ENCODE results near the gene RNASEH2A.

The RNASEH2A gene

GRCh38 chr19:12800466-12800770 is 6.0 kb upstream of the RNASEH2A start:
- H4K91ac ChIP-seq (ENCODE audit: low read depth, low read length): no peak overlapping the region
- WGBS (ENCODE audit: extremely low coverage, insufficient coverage, insufficient read length): no CpG with 5 or more reads among the region's 1 CpG
- H3K4me3 ChIP-seq (ENCODE audit: low read depth, low read length): no peak overlapping the region
- H2BK12ac ChIP-seq (ENCODE audit: low read length): no peak overlapping the region
- H3K4ac ChIP-seq (ENCODE audit: low read depth, low read length): no peak overlapping the region
- no peak overlapping the region for H3K9ac ChIP-seq (ENCODE audit: low read length)
- H3K79me1 ChIP-seq (ENCODE audit: low read length): peaks cover 6% of the 10 kb centered on the region
- H2BK5ac ChIP-seq (ENCODE audit: low read depth, low read length, poor library complexity): no peak overlapping the region
- no peak overlapping the region for H3K14ac ChIP-seq (ENCODE audit: low read length)
- H3K23ac ChIP-seq (ENCODE audit: low read length): no peak overlapping the region
- H2AK5ac ChIP-seq (ENCODE audit: low read length): no peak overlapping the region
- no peak overlapping the region for H4K8ac ChIP-seq (ENCODE audit: low read depth, low read length)
- no peak overlapping the region for H3K27ac ChIP-seq (ENCODE audit: low read depth, low read length)
- no peak for DNase-seq
- H3K4me2 ChIP-seq (ENCODE audit: low read length): peak overlapping the region; percentile 92
- no peak overlapping the region for H2BK120ac ChIP-seq (ENCODE audit: insufficient read depth, low read length, poor library complexity)
- H3K36me3 ChIP-seq (ENCODE audit: control insufficient read depth in 1 of 2, insufficient read depth in 2 of 2, low read length in 2 of 2): peaks cover 17% of the 10 kb centered on the region in 2 experiments
- H3K4me1 ChIP-seq (ENCODE audit: control insufficient read depth in 1 of 2, insufficient read depth in 2 of 2, low read length in 2 of 2): peaks cover 4 to 9% of the 10 kb centered on the region in 2 experiments
- H3K9me3 ChIP-seq (ENCODE audit: insufficient read depth, low read depth, low read length): no peaks in the 10 kb centered on the region
- peaks cover 6% of the 10 kb centered on the region for H3K79me2 ChIP-seq (ENCODE audit: control insufficient read depth, insufficient read depth, low read length, poor library complexity)
- no peak overlapping the region for H4K12ac ChIP-seq (ENCODE audit: low read depth, low read length)
- no peak overlapping the region for H2AFZ ChIP-seq (ENCODE audit: insufficient read depth, low read length, poor library complexity)
- H3K18ac ChIP-seq (ENCODE audit: low read length): no peak overlapping the region
- H3K27me3 ChIP-seq (ENCODE audit: insufficient read depth, low read length): no peaks in the 10 kb centered on the region

GRCh38 chr19:12800923-12801465 is 5.4 kb upstream of the RNASEH2A start:
- peaks cover 4 to 11% of the 10 kb centered on the region in 2 experiments for H3K4me1 ChIP-seq (ENCODE audit: control insufficient read depth in 1 of 2, insufficient read depth in 2 of 2, low read length in 2 of 2)
- no peaks in the 10 kb centered on the region for H3K9me3 ChIP-seq (ENCODE audit: insufficient read depth, low read depth, low read length)
- H3K4me3 ChIP-seq (ENCODE audit: low read depth, low read length): peak overlapping the region; percentile 94
- H4K91ac ChIP-seq (ENCODE audit: low read depth, low read length): peak overlapping the region; percentile 54
- peak overlapping the region; percentile 20 for H3K4ac ChIP-seq (ENCODE audit: low read depth, low read length)
- H3K4me2 ChIP-seq (ENCODE audit: low read length): peak overlapping the region; percentile 92
- H3K9ac ChIP-seq (ENCODE audit: low read length): peak overlapping the region; percentile 87
- peak overlapping the region; percentile 63 for H4K8ac ChIP-seq (ENCODE audit: low read depth, low read length)
- peak overlapping the region; percentile 25 for H3K14ac ChIP-seq (ENCODE audit: low read length)
- H3K79me2 ChIP-seq (ENCODE audit: control insufficient read depth, insufficient read depth, low read length, poor library complexity): peaks cover 6% of the 10 kb centered on the region
- H3K27me3 ChIP-seq (ENCODE audit: insufficient read depth, low read length): no peaks in the 10 kb centered on the region
- H2BK12ac ChIP-seq (ENCODE audit: low read length): no peak overlapping the region
- peak overlapping the region; percentile 13 for H3K18ac ChIP-seq (ENCODE audit: low read length)
- H2BK5ac ChIP-seq (ENCODE audit: low read depth, low read length, poor library complexity): no peak overlapping the region
- H2AFZ ChIP-seq (ENCODE audit: insufficient read depth, low read length, poor library complexity): peak overlapping the region; percentile 19
- no peak overlapping the region for H3K23ac ChIP-seq (ENCODE audit: low read length)
- H3K27ac ChIP-seq (ENCODE audit: low read depth, low read length): no peak overlapping the region
- peak overlapping the region; percentile 3 for H4K12ac ChIP-seq (ENCODE audit: low read depth, low read length)
- peak in 1 of 2 donors; percentile 32 for DNase-seq
- H3K79me1 ChIP-seq (ENCODE audit: low read length): peaks cover 6% of the 10 kb centered on the region
- H2AK5ac ChIP-seq (ENCODE audit: low read length): no peak overlapping the region
- peaks cover 17% of the 10 kb centered on the region in 2 experiments for H3K36me3 ChIP-seq (ENCODE audit: control insufficient read depth in 1 of 2, insufficient read depth in 2 of 2, low read length in 2 of 2)
- no CpG with 5 or more reads among the region's 38 CpGs for WGBS (ENCODE audit: extremely low coverage, insufficient coverage, insufficient read length)
- H2BK120ac ChIP-seq (ENCODE audit: insufficient read depth, low read length, poor library complexity): peak overlapping the region; percentile 0

GRCh38 chr19:12801466-12802266 is 4.7 kb upstream of the RNASEH2A start, which contains the start of the genes PRDX2 and THSD8:
Gene PRDX2 (minus strand): TSS chr19:12801800. CDS start chr19:12801261, 539 bp downstream.
Gene THSD8 (plus strand): TSS chr19:12802069. CDS start chr19:12802072, 3 bp downstream.
- no peaks in the 10 kb centered on the region for H3K9me3 ChIP-seq (ENCODE audit: insufficient read depth, low read depth, low read length)
- peak within 1 kb of the TSS; percentile 92 for H3K4me2 ChIP-seq (ENCODE audit: low read length)
- H3K4me1 ChIP-seq (ENCODE audit: control insufficient read depth in 1 of 2, insufficient read depth in 2 of 2, low read length in 2 of 2): peaks cover 6 to 15% of the 10 kb centered on the region in 2 experiments
- peak within 1 kb of the TSS; percentile 94 for H3K4me3 ChIP-seq (ENCODE audit: low read depth, low read length)
- no peak within 1 kb of the TSS for H2AK5ac ChIP-seq (ENCODE audit: low read length)
- H4K91ac ChIP-seq (ENCODE audit: low read depth, low read length): peak within 1 kb of the TSS; percentile 54
- no peak within 1 kb of the TSS for H2BK5ac ChIP-seq (ENCODE audit: low read depth, low read length, poor library complexity)
- H3K27me3 ChIP-seq (ENCODE audit: insufficient read depth, low read length): no peaks in the 10 kb centered on the region
- H3K27ac ChIP-seq (ENCODE audit: low read depth, low read length): no peak within 1 kb of the TSS
- H3K36me3 ChIP-seq (ENCODE audit: control insufficient read depth in 1 of 2, insufficient read depth in 2 of 2, low read length in 2 of 2): peaks cover 17% of the 10 kb centered on the region in 2 experiments
- H3K18ac ChIP-seq (ENCODE audit: low read length): peak within 1 kb of the TSS; percentile 13
- H3K79me1 ChIP-seq (ENCODE audit: low read length): peaks cover 11% of the 10 kb centered on the region
- H3K23ac ChIP-seq (ENCODE audit: low read length): no peak within 1 kb of the TSS
- H3K4ac ChIP-seq (ENCODE audit: low read depth, low read length): peak within 1 kb of the TSS; percentile 20
- peak within 1 kb of the TSS; percentile 25 for H3K14ac ChIP-seq (ENCODE audit: low read length)
- H2BK12ac ChIP-seq (ENCODE audit: low read length): no peak within 1 kb of the TSS
- WGBS (ENCODE audit: extremely low coverage, insufficient coverage, insufficient read length): no CpG with 5 or more reads among the region's 78 CpGs
- H4K12ac ChIP-seq (ENCODE audit: low read depth, low read length): peak within 1 kb of the TSS; percentile 3
- H3K79me2 ChIP-seq (ENCODE audit: control insufficient read depth, insufficient read depth, low read length, poor library complexity): peaks cover 8% of the 10 kb centered on the region
- H3K9ac ChIP-seq (ENCODE audit: low read length): peak within 1 kb of the TSS; percentile 87
- H4K8ac ChIP-seq (ENCODE audit: low read depth, low read length): peak within 1 kb of the TSS; percentile 63
- DNase-seq: peak in 1 of 2 donors; percentile 84
- peak within 1 kb of the TSS; percentile 88 for H2AFZ ChIP-seq (ENCODE audit: insufficient read depth, low read length, poor library complexity)
- peak within 1 kb of the TSS; percentile 0 for H2BK120ac ChIP-seq (ENCODE audit: insufficient read depth, low read length, poor library complexity)

- Histone ChIP-seq H3K4ac (ENCODE audit: low read depth, low read length) (no peak overlapping the region), H3K4me1 (ENCODE audit: control insufficient read depth in 1 of 2, insufficient read depth in 2 of 2, low read length in 2 of 2) (peaks cover 11 to 21% of the 10 kb centered on the region in 2 experiments), H3K27ac (ENCODE audit: low read depth, low read length) (no peak overlapping the region), H4K12ac (ENCODE audit: low read depth, low read length) (no peak overlapping the region), H2BK120ac (ENCODE audit: insufficient read depth, low read length, poor library complexity) (no peak overlapping the region), H2BK5ac (ENCODE audit: low read depth, low read length, poor library complexity) (no peak overlapping the region), H4K91ac (ENCODE audit: low read depth, low read length) (no peak overlapping the region), H3K79me2 (ENCODE audit: control insufficient read depth, insufficient read depth, low read length, poor library complexity) (peaks cover 9% of the 10 kb centered on the region), H2BK12ac (ENCODE audit: low read length) (no peak overlapping the region), H3K14ac (ENCODE audit: low read length) (no peak overlapping the region), H3K79me1 (ENCODE audit: low read length) (peaks cover 11% of the 10 kb centered on the region), H2AK5ac (ENCODE audit: low read length) (no peak overlapping the region), H2AFZ (ENCODE audit: insufficient read depth, low read length, poor library complexity) (peak overlapping the region; percentile 88), H3K4me2 (ENCODE audit: low read length) (peak overlapping the region; percentile 92), H3K36me3 (ENCODE audit: control insufficient read depth in 1 of 2, insufficient read depth in 2 of 2, low read length in 2 of 2) (peaks cover 16 to 19% of the 10 kb centered on the region in 2 experiments), H3K23ac (ENCODE audit: low read length) (no peak overlapping the region), H3K4me3 (ENCODE audit: low read depth, low read length) (peak overlapping the region; percentile 94), H3K18ac (ENCODE audit: low read length) (no peak overlapping the region), H3K9ac (ENCODE audit: low read length) (no peak overlapping the region), H3K9me3 (ENCODE audit: insufficient read depth, low read depth, low read length) (no peaks in the 10 kb centered on the region), H3K27me3 (ENCODE audit: insufficient read depth, low read length) (no peaks in the 10 kb centered on the region), H4K8ac (ENCODE audit: low read depth, low read length) (peak overlapping the region; percentile 19)
- no CpG with 5 or more reads among the region's 22 CpGs for WGBS (ENCODE audit: extremely low coverage, insufficient coverage, insufficient read length)
- peak in 1 of 2 donors; percentile 45 for DNase-seq
These were observed 3.9 kb upstream of the RNASEH2A start for GRCh38 chr19:12802267-12803106.

All from trophoblast cell (in vitro differentiated cells and primary cell).